Measurements from ENCODE around the gene SLC6A17.

SLC6A17 gene

DNA sequence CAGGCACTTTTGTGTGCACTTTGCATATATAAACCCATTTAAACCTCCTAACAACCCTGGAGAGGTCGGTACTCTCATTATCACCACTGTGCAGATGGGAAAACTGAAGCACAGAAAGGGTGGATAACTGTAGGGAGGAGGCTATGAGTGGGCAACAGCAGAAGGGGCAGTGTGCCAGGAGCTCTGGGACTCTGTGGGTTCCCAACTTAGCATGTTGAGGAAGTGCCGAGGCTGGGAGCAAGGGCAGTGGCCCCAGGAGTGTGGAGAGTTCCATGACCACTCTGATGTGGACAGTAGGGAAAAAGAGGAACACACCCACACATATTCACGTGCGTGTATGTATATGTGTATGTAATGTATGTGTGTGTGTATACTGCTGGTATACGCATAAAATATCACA is 34.2 kb downstream of the SLC6A17 start:
- H3K27me3 ChIP-seq, result no peaks in the 10 kb centered on the region
- H3K36me3 ChIP-seq, result no peaks in the 10 kb centered on the region
- peaks cover 26% of the 10 kb centered on the region for H3K4me1 ChIP-seq
- DNase-seq, result no peak
- no peaks in the 10 kb centered on the region for H3K9me3 ChIP-seq
- H3K4me3 ChIP-seq (ENCODE audit: low read depth, low read length), result no peak overlapping the region
- TF ChIP-seq, protein P1, sequence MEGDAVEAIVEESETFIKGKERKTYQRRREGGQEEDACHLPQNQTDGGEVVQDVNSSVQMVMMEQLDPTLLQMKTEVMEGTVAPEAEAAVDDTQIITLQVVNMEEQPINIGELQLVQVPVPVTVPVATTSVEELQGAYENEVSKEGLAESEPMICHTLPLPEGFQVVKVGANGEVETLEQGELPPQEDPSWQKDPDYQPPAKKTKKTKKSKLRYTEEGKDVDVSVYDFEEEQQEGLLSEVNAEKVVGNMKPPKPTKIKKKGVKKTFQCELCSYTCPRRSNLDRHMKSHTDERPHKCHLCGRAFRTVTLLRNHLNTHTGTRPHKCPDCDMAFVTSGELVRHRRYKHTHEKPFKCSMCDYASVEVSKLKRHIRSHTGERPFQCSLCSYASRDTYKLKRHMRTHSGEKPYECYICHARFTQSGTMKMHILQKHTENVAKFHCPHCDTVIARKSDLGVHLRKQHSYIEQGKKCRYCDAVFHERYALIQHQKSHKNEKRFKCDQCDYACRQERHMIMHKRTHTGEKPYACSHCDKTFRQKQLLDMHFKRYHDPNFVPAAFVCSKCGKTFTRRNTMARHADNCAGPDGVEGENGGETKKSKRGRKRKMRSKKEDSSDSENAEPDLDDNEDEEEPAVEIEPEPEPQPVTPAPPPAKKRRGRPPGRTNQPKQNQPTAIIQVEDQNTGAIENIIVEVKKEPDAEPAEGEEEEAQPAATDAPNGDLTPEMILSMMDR (IDR thresholded peaks at IDR 0.05; ENCODE audit: low read depth, low read length), result no peak

DNA sequence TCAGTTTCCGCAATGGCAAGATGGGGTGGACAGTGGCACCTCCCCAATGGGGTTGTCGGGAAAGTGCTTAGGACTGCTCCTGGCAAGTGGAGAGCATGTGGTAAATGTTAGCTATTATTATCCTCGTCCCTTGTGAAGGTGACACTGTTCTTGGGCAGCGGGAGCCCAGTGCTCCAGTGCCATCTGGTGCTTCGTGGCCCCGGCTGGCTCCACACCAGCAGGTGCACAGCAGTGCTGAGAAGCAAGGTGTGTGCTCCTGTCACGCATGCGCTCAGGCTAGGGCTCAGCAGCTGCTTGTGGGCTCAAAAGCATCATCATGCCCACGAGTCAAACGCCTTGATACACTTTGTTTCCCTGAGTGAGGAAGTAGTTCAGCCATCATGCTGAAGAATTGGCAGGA is 34.9 kb downstream of the SLC6A17 start:
- TF ChIP-seq, protein P1 (IDR thresholded peaks at IDR 0.05; ENCODE audit: low read depth, low read length), result no peak
- Histone ChIP-seq H3K27me3 (no peaks in the 10 kb centered on the region), H3K9me3 (no peaks in the 10 kb centered on the region), H3K4me3 (ENCODE audit: low read depth, low read length) (no peak overlapping the region), H3K4me1 (peaks cover 32% of the 10 kb centered on the region), H3K36me3 (no peaks in the 10 kb centered on the region)
- DNase-seq, result no peak

DNA sequence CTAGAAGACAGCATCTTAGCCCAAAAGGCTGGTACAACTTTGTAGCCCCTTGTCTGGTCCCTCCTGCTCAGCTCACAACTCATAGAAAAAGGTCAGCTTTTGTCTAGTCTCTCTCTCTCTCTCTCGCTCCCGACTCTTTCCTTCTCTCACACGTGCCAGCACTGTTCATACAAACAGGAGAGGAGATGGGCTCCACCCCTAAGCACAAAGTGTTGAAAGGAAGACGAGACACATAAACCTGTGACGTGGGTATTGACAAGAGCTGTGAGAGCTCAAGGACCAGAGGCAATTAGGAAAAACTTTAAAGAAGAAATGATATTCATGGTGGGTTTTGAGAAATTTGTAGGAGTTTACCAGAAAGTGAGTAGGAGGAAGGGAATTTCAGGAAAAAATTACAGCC is 36.3 kb downstream of the SLC6A17 start:
- TF ChIP-seq, protein P1 (IDR thresholded peaks at IDR 0.05; ENCODE audit: low read depth, low read length), result no peak
- no peaks in the 10 kb centered on the region for H3K36me3 ChIP-seq
- no peak for DNase-seq
- no peak overlapping the region for H3K4me3 ChIP-seq (ENCODE audit: low read depth, low read length)
- no peaks in the 10 kb centered on the region for H3K9me3 ChIP-seq
- H3K4me1 ChIP-seq, result peaks cover 36% of the 10 kb centered on the region
- no peaks in the 10 kb centered on the region for H3K27me3 ChIP-seq

DNA sequence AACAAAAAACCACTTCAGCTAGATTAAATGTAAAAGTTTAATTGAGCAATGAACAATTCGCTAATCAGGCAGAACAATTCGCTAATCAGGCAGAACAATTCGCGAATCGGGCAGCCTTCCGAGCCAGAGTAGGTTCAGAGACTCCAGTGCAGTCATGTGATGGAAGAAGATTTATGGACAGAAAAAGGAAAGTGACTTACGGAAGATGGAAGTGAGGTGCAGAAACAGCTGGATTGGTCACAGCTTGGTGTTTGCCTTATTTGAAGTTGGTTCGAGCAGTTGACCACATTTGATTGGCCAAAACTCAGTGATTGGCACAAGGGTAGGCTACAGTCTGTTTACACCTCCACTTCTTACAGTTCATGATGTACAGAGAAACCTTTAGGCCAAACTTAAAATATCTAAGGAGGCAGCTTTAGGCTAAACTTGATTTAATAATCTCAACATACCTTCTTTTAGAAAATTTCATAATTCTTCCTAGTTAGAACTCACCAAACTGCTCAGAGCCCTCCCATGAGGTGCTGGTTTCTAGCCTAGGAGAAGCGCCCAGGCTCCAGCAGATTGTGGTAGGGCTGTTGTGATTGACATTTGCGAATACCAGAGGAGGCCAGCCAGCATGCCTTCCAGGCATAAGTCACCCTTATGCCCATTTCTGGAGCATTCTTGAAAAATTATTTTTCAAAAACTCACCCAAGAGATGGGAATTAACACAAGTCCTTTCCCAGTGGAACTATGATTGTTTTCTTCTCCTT is 37.0 kb downstream of the SLC6A17 start:
- peak; percentile 72 for DNase-seq
- TF ChIP-seq, protein P1 (IDR thresholded peaks at IDR 0.05; ENCODE audit: low read depth, low read length), result no peak
- H3K4me3 ChIP-seq (ENCODE audit: low read depth, low read length), result no peak overlapping the region
- H3K4me1 ChIP-seq, result peaks cover 36% of the 10 kb centered on the region
- H3K27me3 ChIP-seq, result no peaks in the 10 kb centered on the region
- H3K9me3 ChIP-seq, result no peaks in the 10 kb centered on the region
- H3K36me3 ChIP-seq, result no peaks in the 10 kb centered on the region

DNA sequence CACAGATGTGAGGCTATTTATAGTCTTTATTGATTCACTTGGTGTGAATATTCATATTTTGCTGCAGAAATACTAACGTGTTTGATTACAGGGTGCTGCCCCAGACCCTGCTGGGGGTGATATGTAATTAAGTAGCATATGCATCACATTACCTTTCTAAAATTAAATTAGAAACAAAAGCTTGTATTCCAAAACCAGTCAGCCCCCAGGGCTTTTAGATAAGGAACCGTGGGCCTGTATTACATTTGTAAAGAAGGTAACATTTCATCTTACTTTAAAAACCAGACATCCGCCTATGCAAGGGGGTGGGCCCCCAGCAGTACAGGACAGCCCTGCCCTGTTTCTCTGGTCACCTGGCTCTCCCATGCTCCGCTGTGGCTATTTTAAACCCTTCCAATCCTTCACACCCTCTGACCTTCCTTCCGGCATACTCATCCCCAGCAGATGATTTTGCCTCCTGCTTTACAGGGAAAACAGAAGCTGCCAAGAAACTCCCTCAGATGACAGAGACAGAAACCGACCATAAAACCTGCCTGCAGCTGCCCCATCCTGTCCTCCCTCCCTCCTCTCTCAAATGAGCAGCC is 37.8 kb downstream of the SLC6A17 start:
- TF ChIP-seq, protein P1 (IDR thresholded peaks at IDR 0.05; ENCODE audit: low read depth, low read length), result no peak
- peaks cover 36% of the 10 kb centered on the region for H3K4me1 ChIP-seq
- H3K9me3 ChIP-seq, result no peaks in the 10 kb centered on the region
- H3K27me3 ChIP-seq, result no peaks in the 10 kb centered on the region
- peak; percentile 90 for DNase-seq
- no peaks in the 10 kb centered on the region for H3K36me3 ChIP-seq
- peak overlapping the region; percentile 40 for H3K4me3 ChIP-seq (ENCODE audit: low read depth, low read length)

DNA sequence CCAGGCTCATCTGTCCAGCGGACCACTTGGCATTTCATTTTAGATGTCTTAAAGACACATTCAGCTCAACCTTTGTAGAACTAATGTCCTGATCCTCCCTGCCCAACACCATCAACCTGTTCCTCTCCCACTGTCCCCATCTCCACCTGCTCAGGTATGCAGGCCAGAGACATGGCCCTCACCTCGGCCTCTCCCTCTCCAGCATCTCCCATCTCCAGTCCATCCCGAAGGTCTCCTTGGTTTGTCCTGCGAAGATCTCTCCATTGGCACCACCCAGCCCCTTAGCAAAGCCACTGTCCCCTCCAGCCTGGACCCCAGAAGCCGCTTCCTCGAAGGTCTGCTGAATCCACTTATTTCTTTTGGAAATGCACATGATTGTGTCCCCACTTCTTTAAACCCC is 38.9 kb downstream of the SLC6A17 start:
- DNase-seq, result no peak
- TF ChIP-seq, protein P1 (IDR thresholded peaks at IDR 0.05; ENCODE audit: low read depth, low read length), result no peak
- Histone ChIP-seq H3K4me3 (ENCODE audit: low read depth, low read length) (peak overlapping the region; percentile 40), H3K4me1 (peaks cover 36% of the 10 kb centered on the region), H3K9me3 (no peaks in the 10 kb centered on the region), H3K36me3 (no peaks in the 10 kb centered on the region), H3K27me3 (no peaks in the 10 kb centered on the region)
